ENCODE results near the gene GUSB.

Gene GUSB

DNA sequence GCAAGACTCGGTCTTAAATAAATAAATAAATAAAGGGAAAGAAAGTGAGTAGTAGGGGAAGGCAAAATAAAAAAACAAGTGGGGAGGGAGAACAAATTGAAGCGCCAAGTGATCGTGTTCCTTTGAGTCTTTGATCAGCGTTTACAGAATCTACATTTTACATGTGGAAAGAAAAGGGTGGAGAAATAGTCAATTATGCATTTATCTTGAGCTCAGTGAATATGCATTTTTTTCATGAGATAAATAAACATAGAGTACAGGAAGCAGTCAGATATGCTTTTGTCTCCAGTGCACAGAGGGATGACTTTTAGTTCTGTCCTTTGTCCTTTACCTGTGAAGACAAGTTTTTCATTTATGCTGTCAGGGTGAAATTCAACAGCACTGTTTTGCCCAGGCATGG is 6.1 kb upstream of the GUSB start:
- TF ChIP-seq, protein P1, sequence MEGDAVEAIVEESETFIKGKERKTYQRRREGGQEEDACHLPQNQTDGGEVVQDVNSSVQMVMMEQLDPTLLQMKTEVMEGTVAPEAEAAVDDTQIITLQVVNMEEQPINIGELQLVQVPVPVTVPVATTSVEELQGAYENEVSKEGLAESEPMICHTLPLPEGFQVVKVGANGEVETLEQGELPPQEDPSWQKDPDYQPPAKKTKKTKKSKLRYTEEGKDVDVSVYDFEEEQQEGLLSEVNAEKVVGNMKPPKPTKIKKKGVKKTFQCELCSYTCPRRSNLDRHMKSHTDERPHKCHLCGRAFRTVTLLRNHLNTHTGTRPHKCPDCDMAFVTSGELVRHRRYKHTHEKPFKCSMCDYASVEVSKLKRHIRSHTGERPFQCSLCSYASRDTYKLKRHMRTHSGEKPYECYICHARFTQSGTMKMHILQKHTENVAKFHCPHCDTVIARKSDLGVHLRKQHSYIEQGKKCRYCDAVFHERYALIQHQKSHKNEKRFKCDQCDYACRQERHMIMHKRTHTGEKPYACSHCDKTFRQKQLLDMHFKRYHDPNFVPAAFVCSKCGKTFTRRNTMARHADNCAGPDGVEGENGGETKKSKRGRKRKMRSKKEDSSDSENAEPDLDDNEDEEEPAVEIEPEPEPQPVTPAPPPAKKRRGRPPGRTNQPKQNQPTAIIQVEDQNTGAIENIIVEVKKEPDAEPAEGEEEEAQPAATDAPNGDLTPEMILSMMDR (IDR thresholded peaks at IDR 0.05) = no peak

DNA sequence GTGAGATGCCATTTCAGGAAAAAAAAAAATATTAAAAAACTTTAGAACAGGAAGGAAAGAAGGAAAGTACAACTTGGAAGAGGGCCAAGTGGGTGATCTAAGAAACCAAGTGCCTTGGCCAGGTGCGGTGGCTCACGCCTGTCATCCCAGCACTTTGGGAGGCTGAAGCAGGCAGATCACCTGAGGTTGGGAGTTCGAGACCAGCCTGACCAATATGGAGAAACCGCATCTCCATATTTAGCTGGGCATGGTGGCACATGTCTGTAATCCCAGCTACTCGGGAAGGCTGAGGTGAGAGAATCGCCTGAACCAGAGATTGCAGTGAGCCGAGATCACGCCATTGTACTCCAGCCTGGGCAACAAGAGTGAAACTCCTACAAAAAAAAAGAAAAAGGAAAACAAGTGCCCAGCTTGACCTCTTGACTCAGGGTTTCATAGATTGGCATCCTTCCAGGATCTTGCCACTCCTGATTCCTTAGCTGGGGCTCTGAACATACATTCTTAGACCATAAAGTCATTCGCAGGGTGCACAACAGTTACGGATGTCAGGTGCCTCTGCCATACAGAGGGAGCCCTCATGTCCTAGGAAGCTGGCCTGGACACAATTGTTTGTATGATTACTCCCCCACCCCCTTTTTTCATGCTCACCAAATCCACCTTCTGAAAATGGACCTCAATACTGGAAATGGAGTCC is 2.1 kb upstream of the GUSB start:
- TF ChIP-seq, protein P1 (IDR thresholded peaks at IDR 0.05) = no peak

DNA sequence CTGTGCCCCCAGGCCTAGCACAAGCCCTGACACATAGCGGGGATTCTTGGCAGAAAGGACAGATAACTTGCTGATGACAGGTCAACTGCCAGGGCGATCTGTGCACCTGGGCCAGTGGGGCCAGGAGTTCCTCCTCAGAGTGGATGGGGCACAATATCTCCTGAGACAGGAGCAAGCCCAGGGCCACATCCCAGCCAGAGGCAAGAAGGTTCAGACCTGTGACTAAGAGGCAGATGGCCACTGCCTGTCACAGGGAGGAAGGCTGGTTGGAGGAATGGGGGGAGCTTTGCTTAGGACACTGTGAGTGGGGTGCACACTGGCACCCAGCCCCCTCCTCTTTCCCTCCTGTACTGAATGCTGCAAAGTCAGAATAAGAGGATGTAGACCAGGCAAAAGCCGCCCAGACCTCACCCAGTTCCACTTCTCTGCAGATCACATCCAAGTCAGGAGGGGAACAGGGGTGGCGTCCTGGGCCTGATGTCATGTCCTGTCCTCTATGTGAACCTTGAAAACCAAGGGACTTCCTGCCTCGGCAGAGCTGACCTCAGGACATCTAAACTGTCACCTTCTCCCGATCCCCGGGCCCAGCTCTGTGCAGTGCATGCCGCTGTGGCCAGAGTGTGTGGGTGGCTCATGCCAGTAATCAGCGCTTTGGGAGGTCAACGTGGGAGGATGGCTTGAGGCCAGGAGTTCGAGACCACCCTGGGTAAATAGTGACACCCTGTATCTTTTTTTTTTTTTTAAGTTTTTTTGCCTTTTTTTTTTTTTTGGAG is 1.3 kb downstream of the GUSB start:
- TF ChIP-seq, protein P1 (IDR thresholded peaks at IDR 0.05) = no peak

DNA sequence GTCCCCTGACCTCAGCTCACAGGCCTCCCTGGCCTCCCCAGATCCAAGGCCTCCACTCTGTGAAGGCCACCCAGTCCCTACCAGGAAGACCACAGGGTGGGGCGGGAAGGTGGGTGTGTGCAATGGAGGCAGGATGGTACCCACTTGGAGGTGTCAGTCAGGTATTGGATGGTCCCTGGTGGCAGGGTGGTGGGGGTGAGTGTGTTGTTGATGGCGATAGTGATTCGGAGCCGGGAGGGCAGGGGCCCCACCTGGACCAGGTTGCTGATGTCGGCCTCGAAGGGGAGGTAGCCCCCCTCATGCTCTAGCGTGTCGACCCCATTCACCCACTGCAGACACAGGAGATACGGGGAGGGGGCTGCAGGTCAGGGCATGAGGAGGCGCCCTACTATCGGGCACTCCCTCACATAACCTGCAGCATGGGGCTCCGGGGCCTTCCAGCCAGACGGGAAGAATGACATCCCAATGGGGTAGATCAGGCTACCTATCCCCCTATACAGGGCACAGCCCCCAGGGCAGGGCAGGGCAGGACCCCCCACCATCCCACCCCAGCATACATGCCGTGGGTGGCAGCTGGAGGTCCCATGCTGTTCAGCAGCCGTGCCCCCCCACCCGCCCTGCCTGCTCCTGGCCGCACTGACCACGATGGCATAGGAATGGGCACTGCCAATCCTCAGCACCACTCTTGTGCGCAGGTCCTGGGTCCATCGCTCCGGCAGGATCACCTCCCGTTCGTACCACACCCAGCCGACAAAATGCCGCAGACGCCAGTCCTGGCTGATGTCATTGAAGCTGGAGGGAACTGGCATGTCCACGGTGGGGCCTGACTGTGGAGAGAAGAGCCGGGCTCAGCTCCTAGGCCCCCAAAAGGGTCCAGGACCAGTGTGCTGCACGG is 2.2 kb downstream of the GUSB start:
- TF ChIP-seq, protein P1 (IDR thresholded peaks at IDR 0.05) = no peak

DNA sequence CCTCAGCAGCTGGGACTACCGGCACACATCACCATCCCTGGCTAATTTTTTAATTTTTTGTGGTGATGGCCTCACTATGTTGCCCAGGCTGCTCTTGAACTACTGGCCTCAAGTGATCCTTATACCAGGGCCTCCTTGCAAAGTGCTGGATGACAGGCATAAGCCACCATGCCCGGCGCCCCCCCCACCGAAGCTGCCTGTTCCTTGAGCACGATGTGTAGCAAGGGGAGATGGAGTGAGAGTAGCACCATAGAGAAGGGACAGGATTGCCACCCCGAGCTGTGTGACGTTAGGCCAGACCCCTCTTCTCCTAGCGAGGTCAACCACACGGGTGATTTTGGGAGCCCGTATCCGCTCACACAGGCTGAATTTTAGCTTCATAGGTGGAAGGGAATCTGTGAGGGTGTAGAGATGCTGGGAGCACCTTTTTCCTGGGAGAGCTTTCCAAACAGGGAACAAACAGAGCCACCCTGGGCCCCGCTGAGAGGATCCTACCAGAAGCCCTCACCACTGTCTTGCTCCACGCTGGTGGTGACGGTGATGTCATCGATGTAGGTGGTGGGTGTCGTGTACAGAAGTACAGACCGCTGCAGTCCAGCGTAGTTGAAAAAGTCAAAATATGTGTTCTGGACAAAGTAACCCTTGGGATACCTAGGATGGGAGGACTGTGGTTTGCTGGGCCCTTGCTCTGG is 3.0 kb downstream of the GUSB start:
- TF ChIP-seq, protein P1 (IDR thresholded peaks at IDR 0.05) = no peak

DNA sequence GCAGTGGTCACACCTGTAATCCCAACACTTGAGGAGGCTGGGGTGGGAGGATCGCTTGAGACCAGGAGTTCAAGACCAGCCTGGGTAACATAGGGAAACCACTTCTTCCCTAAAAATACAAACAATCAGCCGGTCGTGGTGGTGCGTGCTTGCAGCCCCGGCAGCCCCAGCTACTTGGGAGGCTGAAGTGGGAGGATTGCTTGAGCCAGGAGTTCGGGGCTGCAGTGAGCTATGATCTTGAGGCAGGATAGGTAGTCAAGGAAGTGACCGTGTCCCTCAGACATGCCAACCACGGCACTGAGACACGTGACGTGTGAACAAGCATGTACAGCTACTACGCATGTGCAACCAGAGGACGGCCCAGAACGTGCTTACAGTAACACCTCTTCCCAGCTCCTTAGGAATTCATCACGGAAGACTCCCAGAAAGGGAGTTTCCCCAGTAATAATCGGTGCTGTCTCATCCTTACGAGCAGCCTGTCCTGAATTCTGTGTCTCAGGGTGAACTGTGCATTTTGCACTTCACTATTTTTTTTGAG is 5.3 kb downstream of the GUSB start:
- TF ChIP-seq, protein P1 (IDR thresholded peaks at IDR 0.05) = no peak
